Nephron (organoid): ENCODE data around the gene SETBP1.

Experiments used
- H3K27ac Mint-ChIP-seq, 3 experiments: 2 replicates each; pipeline ENCODE4 v1.8.0; 2020; ENCODE audit warnings: mixed read lengths in 3 of 3, mild to moderate bottlenecking in 2 of 3, moderate library complexity in 1 of 3
- H3K27me3 Mint-ChIP-seq: 2 replicates; pipeline ENCODE4 v1.8.0; 2021; ENCODE audit warnings: low read depth, mild to moderate bottlenecking, moderate library complexity, mixed read lengths
- H3K36me3 Mint-ChIP-seq: 2 replicates; pipeline ENCODE4 v1.8.0; 2020; ENCODE audit warnings: low read depth, mixed read lengths
- H3K4me1 Mint-ChIP-seq: 2 replicates; pipeline ENCODE4 v1.8.0; 2020; ENCODE audit warnings: mixed read lengths
- H3K4me3 Mint-ChIP-seq, 3 experiments: 2 replicates each; pipeline ENCODE4 v1.8.0; 2020; ENCODE audit warnings: mild to moderate bottlenecking in 3 of 3, mixed read lengths in 3 of 3, moderate library complexity in 2 of 3
- H3K9me3 Mint-ChIP-seq: 2 replicates; pipeline ENCODE4 v1.8.0; 2020; ENCODE audit warnings: mixed read lengths
- CTCF ChIP-seq, 3 experiments: fragments of 200-600 bp; sonication (generic); IDR thresholded peaks; one replicate each; pipeline ENCODE4 v1.5.0; 2021; ENCODE audit warnings: antibody characterized with exemption in 3 of 3; ENCODE audit not compliant: unreplicated experiment in 3 of 3

Gene SETBP1

GRCh38 chr18:44673256-44673880, 7.3 kb upstream of the SETBP1 start:
- Mint-ChIP-seq H3K36me3 (no peaks in the 10 kb centered on the region), H3K27me3 (peaks cover 4% of the 10 kb centered on the region), H3K4me1 (peaks cover 12% of the 10 kb centered on the region), H3K27ac (peak overlapping the region in 2 of 3 experiments; percentile 30 to 75), H3K4me3 (no peak overlapping the region), H3K9me3 (no peaks in the 10 kb centered on the region)
- TF ChIP-seq CTCF (IDR thresholded peaks at IDR 0.05; ENCODE audit: unreplicated experiment in 3 of 3), result no peak

- no peak for TF ChIP-seq CTCF (IDR thresholded peaks at IDR 0.05; ENCODE audit: unreplicated experiment in 3 of 3)
- H3K36me3 Mint-ChIP-seq, result no peaks in the 10 kb centered on the region
- H3K4me3 Mint-ChIP-seq, result peak overlapping the region in 1 of 3 experiments; percentile 80
- H3K4me1 Mint-ChIP-seq, result peaks cover 12% of the 10 kb centered on the region
- H3K9me3 Mint-ChIP-seq, result no peaks in the 10 kb centered on the region
- H3K27me3 Mint-ChIP-seq, result no peaks in the 10 kb centered on the region
- H3K27ac Mint-ChIP-seq, result peak overlapping the region in 2 of 3 experiments; percentile 56 to 81
Observed at GRCh38 chr18:44677933-44678332, 2.8 kb upstream of the SETBP1 start.

GRCh38 chr18:44678725-44679055, 2.0 kb upstream of the SETBP1 start:
- Mint-ChIP-seq H3K4me1 (peaks cover 7% of the 10 kb centered on the region), H3K9me3 (no peaks in the 10 kb centered on the region), H3K36me3 (no peaks in the 10 kb centered on the region), H3K4me3 (peak overlapping the region in 1 of 3 experiments; percentile 80), H3K27ac (peak overlapping the region in 2 of 3 experiments; percentile 56 to 81), H3K27me3 (no peaks in the 10 kb centered on the region)
- TF ChIP-seq CTCF (IDR thresholded peaks at IDR 0.05; ENCODE audit: unreplicated experiment in 3 of 3), result no peak

GRCh38 chr18:44679056-44679913, 1.4 kb upstream of the SETBP1 start:
- peaks cover 5% of the 10 kb centered on the region for H3K4me1 Mint-ChIP-seq
- peak; percentile 60 to 77 (median 69) for TF ChIP-seq CTCF (IDR thresholded peaks at IDR 0.05; ENCODE audit: unreplicated experiment in 3 of 3)
- H3K4me3 Mint-ChIP-seq, result peak overlapping the region in 1 of 3 experiments; percentile 80
- H3K27ac Mint-ChIP-seq, result peak overlapping the region in 2 of 3 experiments; percentile 56 to 98
- H3K27me3 Mint-ChIP-seq, result no peaks in the 10 kb centered on the region
- no peaks in the 10 kb centered on the region for H3K36me3 Mint-ChIP-seq
- no peaks in the 10 kb centered on the region for H3K9me3 Mint-ChIP-seq

GRCh38 chr18:44679914-44680272, 795 bp upstream of the SETBP1 start:
- H3K4me1 Mint-ChIP-seq, result peaks cover 5% of the 10 kb centered on the region

More at GRCh38 chr18:44679914-44680272, 795 bp upstream of the SETBP1 start:
- Mint-ChIP-seq H3K27me3 (no peaks in the 10 kb centered on the region), H3K36me3 (no peaks in the 10 kb centered on the region), H3K4me3 (no peak overlapping the region), H3K27ac (peak overlapping the region in 1 of 3 experiments; percentile 98), H3K9me3 (no peaks in the 10 kb centered on the region)
- no peak for TF ChIP-seq CTCF (IDR thresholded peaks at IDR 0.05; ENCODE audit: unreplicated experiment in 3 of 3)
